GM18505 (cell line): ENCODE data around the gene TRAPPC14.

ENCODE experiments used
- ATAC-seq: cut with Tn5 transposase; IDR thresholded peaks from one replicate; pipeline ENCODE4 v1.9.1; 2021; ENCODE audit not compliant: unreplicated experiment
- POLR2A ChIP-seq: IDR thresholded peaks from 4 replicates; pipeline ENCODE4 v1.6.1; 2011; ENCODE audit warnings: borderline replicate concordance; ENCODE audit not compliant: insufficient read depth, insufficient read length; ENCODE audit errors: extremely low read depth

TRAPPC14 gene

GRCh38 chr7:100128637-100128963 lies 29.9 kb downstream of the TRAPPC14 start:
- TF ChIP-seq POLR2A: no peak
- no peak for ATAC-seq

- no peak for TF ChIP-seq POLR2A
- peak; percentile 7 for ATAC-seq
Observed at GRCh38 chr7:100127866-100128636, 30.5 kb downstream of the TRAPPC14 start.

GRCh38 chr7:100126931-100127865 lies 31.3 kb downstream of the TRAPPC14 start, which contains the start of gene MBLAC1:
Gene MBLAC1, plus strand, starts transcription at chr7:100126967. Its CDS starts 429 bp downstream, at chr7:100127396.
- peak; percentile 63 for ATAC-seq
- TF ChIP-seq POLR2A: peak; percentile 81

- ATAC-seq: no peak
- TF ChIP-seq POLR2A: no peak
Observed at GRCh38 chr7:100126239-100126930, 32.1 kb downstream of the TRAPPC14 start.

GRCh38 chr7:100124301-100125230 lies 34.0 kb downstream of the TRAPPC14 start:
- ATAC-seq: no peak
- TF ChIP-seq POLR2A: no peak

- no peak for TF ChIP-seq POLR2A
- ATAC-seq: no peak
Observed at GRCh38 chr7:100122568-100122967, 36.0 kb downstream of the TRAPPC14 start.

GRCh38 chr7:100122067-100122466 lies 36.5 kb downstream of the TRAPPC14 start:
- no peak for TF ChIP-seq POLR2A
- ATAC-seq: no peak

- TF ChIP-seq POLR2A: no peak
- no peak for ATAC-seq
Observed at GRCh38 chr7:100120733-100121036, 37.8 kb downstream of the TRAPPC14 start.

- TF ChIP-seq POLR2A: no peak
- ATAC-seq: peak; percentile 27
Observed at GRCh38 chr7:100119970-100120732, 38.4 kb downstream of the TRAPPC14 start.

- peak; percentile 74 for ATAC-seq
- TF ChIP-seq POLR2A: peak; percentile 91
Observed at GRCh38 chr7:100119072-100119969, 39.2 kb downstream of the TRAPPC14 start, which contains the start of the genes CNPY4 and TAF6. Gene CNPY4, plus strand, starts transcription at chr7:100119634. Its CDS starts 111 bp downstream, at chr7:100119745. Gene TAF6, minus strand, starts transcription at chr7:100119358. Its CDS starts 5,149 bp downstream, at chr7:100114209.
